HEK293 (cell line): ENCODE data around the gene SAMD9.

Source experiments
- CTCF ChIA-PET: fragments of 350-600 bp; formaldehyde crosslinking; extraction: SDS; loops from one replicate; lab custom pipeline; 2021; ENCODE audit warnings: antibody characterized with exemption; lab: Yijun Ruan, JAX
- POLR2A ChIA-PET: fragments of 300-600 bp; formaldehyde crosslinking; extraction: SDS; loops from one replicate; lab custom pipeline; 2020; ENCODE audit warnings: antibody characterized with exemption, inconsistent platforms; lab: Yijun Ruan, JAX
- H3K27ac ChIP-seq: fragments of 200-500 bp; sonication (Bioruptor generic); 2 replicates; pipeline ENCODE4 v1.5.1; 2014; ENCODE audit warnings: low read depth, low read length, control low read depth, inconsistent platforms; ENCODE audit errors: extremely low read depth
- H3K36me3 ChIP-seq, 2 experiments: fragments of 200-500 bp in 1 of 2; sonication (Bioruptor generic) in 1 of 2; 1 replicate in 1 of 2; 2 replicates in 1 of 2; pipeline ENCODE4 v1.5.1; 2014 to 2017; ENCODE audit warnings: inconsistent platforms in 2 of 2, low read length in 2 of 2; ENCODE audit not compliant: control insufficient read depth in 2 of 2, insufficient read depth in 1 of 2
- H3K4me1 ChIP-seq: fragments of 200-500 bp; sonication (Bioruptor generic); 2 replicates; pipeline ENCODE4 v1.5.1; 2014; ENCODE audit warnings: mild to moderate bottlenecking, low read length, inconsistent platforms; ENCODE audit not compliant: control insufficient read depth, insufficient read depth
- H3K4me3 ChIP-seq: 2 replicates; pipeline ENCODE4 v1.5.1; 2011; ENCODE audit warnings: low read depth, mild to moderate bottlenecking, control low read depth, low read length, moderate library complexity
- H3K9me3 ChIP-seq: fragments of 200-500 bp; sonication (Bioruptor generic); 2 replicates; pipeline ENCODE4 v1.5.1; 2014; ENCODE audit warnings: low read depth, low read length, inconsistent platforms; ENCODE audit not compliant: control insufficient read depth, insufficient read depth
- KLF1 ChIP-seq: fragments of 450-650 bp; formaldehyde crosslinking; IDR thresholded peaks from 2 replicates; pipeline ENCODE4 v1.5.1; 2016; ENCODE audit warnings: missing biosample characterization, missing genetic modification characterization
- KLF7 ChIP-seq: fragments of 450-650 bp; formaldehyde crosslinking; IDR thresholded peaks from 2 replicates; pipeline ENCODE4 v1.5.1; 2016; ENCODE audit warnings: missing biosample characterization, missing genetic modification characterization, borderline replicate concordance
- OSR2 ChIP-seq: fragments of 450-650 bp; formaldehyde crosslinking; IDR thresholded peaks from 2 replicates; pipeline ENCODE4 v1.5.1; 2016; ENCODE audit warnings: missing biosample characterization, missing genetic modification characterization
- REPIN1 ChIP-seq: fragments of 450-650 bp; formaldehyde crosslinking; IDR thresholded peaks from 2 replicates; pipeline ENCODE4 v1.5.1; 2017; ENCODE audit warnings: missing biosample characterization, missing genetic modification characterization, low read depth
- ZBTB1 ChIP-seq: fragments of 450-650 bp; formaldehyde crosslinking; IDR thresholded peaks from 2 replicates; pipeline ENCODE4 v1.5.1; 2016; ENCODE audit warnings: missing biosample characterization, missing genetic modification characterization
- ZEB2 ChIP-seq: fragments of 450-650 bp; formaldehyde crosslinking; IDR thresholded peaks from 2 replicates; pipeline ENCODE4 v1.5.1; 2016; ENCODE audit warnings: missing biosample characterization, missing genetic modification characterization
- ZFP41 ChIP-seq: fragments of 450-650 bp; formaldehyde crosslinking; IDR thresholded peaks from 2 replicates; pipeline ENCODE4 v1.5.1; 2016; ENCODE audit warnings: missing biosample characterization, missing genetic modification characterization, borderline replicate concordance
- ZIC2 ChIP-seq: fragments of 450-650 bp; formaldehyde crosslinking; IDR thresholded peaks from 2 replicates; pipeline ENCODE4 v1.5.1; 2016; ENCODE audit warnings: missing biosample characterization, missing genetic modification characterization
- ZNF121 ChIP-seq: fragments of 450-650 bp; formaldehyde crosslinking; IDR thresholded peaks from 2 replicates; pipeline ENCODE4 v1.5.1; 2016; ENCODE audit warnings: missing biosample characterization, missing genetic modification characterization
- ZNF529 ChIP-seq: fragments of 450-650 bp; formaldehyde crosslinking; IDR thresholded peaks from 2 replicates; pipeline ENCODE4 v1.5.1; 2017; ENCODE audit warnings: missing genetic modification characterization, missing biosample characterization; ENCODE audit not compliant: insufficient replicate concordance
- ZNF792 ChIP-seq: fragments of 450-650 bp; formaldehyde crosslinking; IDR thresholded peaks from 2 replicates; pipeline ENCODE4 v1.5.1; 2016; ENCODE audit warnings: missing biosample characterization, missing genetic modification characterization
- TF ChIP-seq, protein P1 (sequence below): fragments of 450-650 bp; formaldehyde crosslinking; IDR thresholded peaks from 2 replicates; pipeline ENCODE4 v1.5.1; 2016; ENCODE audit warnings: missing biosample characterization, missing genetic modification characterization
- TF ChIP-seq, protein P2 (sequence below): fragments of 450-650 bp; formaldehyde crosslinking; IDR thresholded peaks from 2 replicates; pipeline ENCODE4 v1.5.1; 2016; ENCODE audit warnings: missing biosample characterization, missing genetic modification characterization, borderline replicate concordance
- TF ChIP-seq, protein P3 (sequence below): fragments of 450-650 bp; formaldehyde crosslinking; optimal IDR thresholded peaks from 2 replicates; pipeline ENCODE3; 2016; ENCODE audit warnings: missing biosample characterization, mild to moderate bottlenecking, missing genetic modification characterization

Gene SAMD9

DNA sequence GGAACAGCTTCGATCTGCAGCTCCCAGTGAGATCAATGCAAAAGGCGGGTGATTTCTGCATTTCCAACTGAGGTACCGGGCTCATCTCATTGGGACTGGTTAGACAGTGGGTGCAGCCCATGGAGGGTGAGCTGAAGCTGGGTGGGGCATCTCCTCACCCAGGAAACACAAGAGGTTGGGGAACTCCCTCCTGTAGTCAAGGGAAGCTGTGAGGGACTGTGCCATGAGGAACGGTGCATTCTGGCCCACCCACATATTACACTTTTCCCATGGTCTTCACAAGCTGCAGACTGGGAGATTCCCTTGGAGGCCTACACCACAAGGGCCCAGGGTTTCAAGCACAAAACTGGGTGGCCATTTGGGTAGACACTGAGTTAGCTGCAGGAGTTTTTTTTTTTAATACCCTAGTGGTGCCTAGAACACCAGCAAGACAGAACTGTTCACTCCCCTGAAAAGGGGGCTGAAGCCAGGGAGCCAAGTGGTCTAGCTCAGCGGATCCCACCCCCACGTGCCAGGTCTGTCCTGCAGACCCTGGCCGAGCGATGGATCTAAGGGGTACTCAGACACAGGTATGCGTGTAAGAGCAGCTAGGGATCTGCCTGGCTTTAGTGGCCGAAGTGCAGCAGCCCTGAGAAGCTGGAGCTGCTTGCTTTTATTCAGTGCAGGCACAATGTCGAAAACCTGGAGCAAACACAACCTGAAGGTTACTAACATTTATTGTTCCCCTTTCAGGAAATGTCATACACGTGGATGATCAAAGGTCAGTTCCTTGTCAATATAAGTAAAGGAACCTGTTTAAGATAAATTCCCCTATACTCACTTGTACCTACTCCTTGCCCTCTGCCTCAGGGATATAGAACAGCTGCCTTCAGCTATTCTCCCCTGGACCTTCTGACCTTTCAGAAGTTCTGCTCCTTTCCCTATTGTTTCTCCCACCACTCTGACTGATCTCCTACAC, 3.1 kb upstream of the SAMD9 start:
- CTCF ChIA-PET: interaction anchor here (0.7 kb wide), 1 partner anchor 15 kb away, joined by 3 read pairs; no protein-coding TSS in a partner anchor

DNA sequence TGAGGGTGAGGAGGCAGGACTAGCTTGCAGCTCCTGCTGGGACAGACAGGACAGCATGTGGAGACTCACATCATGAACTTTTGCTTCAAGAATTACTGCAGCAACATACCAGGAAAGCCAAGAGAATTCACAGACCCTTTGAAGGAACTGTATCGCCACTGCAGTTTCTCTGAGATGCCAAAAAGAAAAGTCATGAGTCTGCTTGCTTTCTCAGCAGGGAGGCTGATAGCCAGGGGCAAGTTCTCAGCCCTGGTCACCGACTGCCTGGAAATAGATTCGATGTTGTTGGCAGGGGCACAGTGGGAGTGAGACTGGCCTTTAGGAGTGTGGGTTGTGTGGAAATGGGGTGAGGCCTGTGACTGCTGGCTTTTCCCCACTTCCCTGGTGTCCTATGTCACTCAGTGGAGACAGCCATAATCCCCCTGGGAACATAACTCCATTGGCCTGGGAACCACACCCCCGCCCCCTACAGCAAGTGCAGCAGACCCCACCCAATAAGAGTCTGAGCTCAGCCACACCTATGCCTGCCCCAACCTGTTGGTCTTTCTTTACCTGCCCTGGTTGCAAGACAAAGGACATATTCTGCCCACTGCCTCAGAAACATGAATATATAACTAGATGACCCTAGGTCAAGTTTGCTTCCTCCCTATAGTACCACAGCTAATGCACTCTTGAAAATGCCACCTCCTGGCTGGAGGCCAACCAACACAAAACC, 1.6 kb upstream of the SAMD9 start:
- Histone ChIP-seq H3K9me3 (no peaks in the 10 kb centered on the region), H3K4me3 (no peak overlapping the region), H3K4me1 (no peaks in the 10 kb centered on the region), H3K27ac (no peak overlapping the region)
- ChIA-PET CTCF (no interaction called here), POLR2A (no interaction called here)
- no peak for TF ChIP-seq ZNF792 (tag by site-specific recombination)
- peak; percentile 20; the same call in 1 of the 2 replicates for TF ChIP-seq ZIC2 (tag by site-specific recombination)
- TF ChIP-seq KLF1 (tag by site-specific recombination): peak; percentile 42; the same call in 1 of the 2 replicates
- TF ChIP-seq, all 188 proteins: peak for 2
- H3K36me3 ChIP-seq: no peaks in the 10 kb centered on the region

More for the DNA sequence above, 3.1 kb upstream of the SAMD9 start:
- TF ChIP-seq ZFP41 (tag by site-specific recombination) (no peak), OSR2 (tag by site-specific recombination) (no peak), ZEB2 (tag by site-specific recombination) (no peak)
- POLR2A ChIA-PET: no interaction called here
- H3K4me1 ChIP-seq: no peaks in the 10 kb centered on the region
- H3K36me3 ChIP-seq: no peaks in the 10 kb centered on the region
- no peak overlapping the region for H3K27ac ChIP-seq
- no peak overlapping the region for H3K4me3 ChIP-seq
- no peaks in the 10 kb centered on the region for H3K9me3 ChIP-seq

DNA sequence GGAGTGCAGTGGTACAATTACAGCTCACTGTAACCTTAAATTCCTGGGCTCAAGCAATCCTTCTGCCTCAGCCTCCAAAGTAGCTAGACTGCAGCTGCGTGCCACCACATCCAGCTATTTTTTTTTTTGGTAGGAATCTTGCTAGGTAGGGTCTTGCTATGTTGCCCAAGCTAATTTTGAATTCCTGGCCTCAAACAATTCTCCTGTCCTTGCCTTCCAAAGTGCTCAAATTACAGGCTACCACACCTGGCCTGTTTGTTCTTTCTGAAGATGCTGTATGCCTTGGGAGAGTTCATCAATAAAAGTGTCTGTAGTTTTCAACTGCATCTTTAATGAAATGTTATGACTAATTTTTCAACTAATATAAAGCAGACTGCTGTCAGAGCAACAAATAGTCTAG, 452 bp downstream of the SAMD9 start:
- peak overlapping the region; percentile 36 for H3K4me3 ChIP-seq
- TF ChIP-seq ZNF121 (tag by site-specific recombination): peak; percentile 60; the same call in 1 of the 2 replicates
- TF ChIP-seq ZBTB1 (tag by site-specific recombination): no peak
- H3K4me1 ChIP-seq: no peaks in the 10 kb centered on the region
- no peaks in the 10 kb centered on the region for H3K36me3 ChIP-seq
- ChIA-PET POLR2A (no interaction called here), CTCF (no interaction called here)
- H3K9me3 ChIP-seq: no peaks in the 10 kb centered on the region
- no peak overlapping the region for H3K27ac ChIP-seq

DNA sequence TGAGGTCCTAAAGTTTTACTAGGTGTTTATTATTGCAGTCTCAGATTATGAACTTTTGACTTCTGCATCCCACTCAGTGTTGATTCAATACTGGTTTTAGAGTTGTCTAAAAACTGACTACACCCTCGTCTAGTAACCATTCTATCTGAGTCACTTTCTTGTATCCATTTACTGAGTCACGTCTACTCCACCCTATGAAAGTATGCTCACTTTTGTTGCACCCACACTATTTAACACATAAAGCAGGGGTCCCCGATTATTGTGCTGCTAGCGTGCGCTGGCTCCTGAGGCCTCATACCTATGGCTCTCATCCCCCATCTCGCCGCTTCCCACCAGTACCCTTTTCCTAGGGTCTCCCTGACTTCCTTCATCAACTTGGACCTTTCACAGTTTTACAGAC, 2.0 kb downstream of the SAMD9 start:
- Histone ChIP-seq H3K27ac (no peak overlapping the region), H3K36me3 (no peaks in the 10 kb centered on the region), H3K4me1 (no peaks in the 10 kb centered on the region), H3K4me3 (no peak overlapping the region), H3K9me3 (no peaks in the 10 kb centered on the region)
- CTCF ChIA-PET: no interaction called here
- POLR2A ChIA-PET: no interaction called here
- TF ChIP-seq, protein P1, sequence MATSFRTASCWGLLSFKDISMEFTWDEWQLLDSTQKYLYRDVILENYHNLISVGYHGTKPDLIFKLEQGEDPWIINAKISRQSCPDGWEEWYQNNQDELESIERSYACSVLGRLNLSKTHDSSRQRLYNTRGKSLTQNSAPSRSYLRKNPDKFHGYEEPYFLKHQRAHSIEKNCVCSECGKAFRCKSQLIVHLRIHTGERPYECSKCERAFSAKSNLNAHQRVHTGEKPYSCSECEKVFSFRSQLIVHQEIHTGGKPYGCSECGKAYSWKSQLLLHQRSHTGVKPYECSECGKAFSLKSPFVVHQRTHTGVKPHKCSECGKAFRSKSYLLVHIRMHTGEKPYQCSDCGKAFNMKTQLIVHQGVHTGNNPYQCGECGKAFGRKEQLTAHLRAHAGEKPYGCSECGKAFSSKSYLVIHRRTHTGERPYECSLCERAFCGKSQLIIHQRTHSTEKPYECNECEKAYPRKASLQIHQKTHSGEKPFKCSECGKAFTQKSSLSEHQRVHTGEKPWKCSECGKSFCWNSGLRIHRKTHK: no peak
- TF ChIP-seq KLF7 (no peak), ZNF529 (tag by site-specific recombination) (no peak), REPIN1 (tag by site-specific recombination) (no peak)
- TF ChIP-seq, protein P2, sequence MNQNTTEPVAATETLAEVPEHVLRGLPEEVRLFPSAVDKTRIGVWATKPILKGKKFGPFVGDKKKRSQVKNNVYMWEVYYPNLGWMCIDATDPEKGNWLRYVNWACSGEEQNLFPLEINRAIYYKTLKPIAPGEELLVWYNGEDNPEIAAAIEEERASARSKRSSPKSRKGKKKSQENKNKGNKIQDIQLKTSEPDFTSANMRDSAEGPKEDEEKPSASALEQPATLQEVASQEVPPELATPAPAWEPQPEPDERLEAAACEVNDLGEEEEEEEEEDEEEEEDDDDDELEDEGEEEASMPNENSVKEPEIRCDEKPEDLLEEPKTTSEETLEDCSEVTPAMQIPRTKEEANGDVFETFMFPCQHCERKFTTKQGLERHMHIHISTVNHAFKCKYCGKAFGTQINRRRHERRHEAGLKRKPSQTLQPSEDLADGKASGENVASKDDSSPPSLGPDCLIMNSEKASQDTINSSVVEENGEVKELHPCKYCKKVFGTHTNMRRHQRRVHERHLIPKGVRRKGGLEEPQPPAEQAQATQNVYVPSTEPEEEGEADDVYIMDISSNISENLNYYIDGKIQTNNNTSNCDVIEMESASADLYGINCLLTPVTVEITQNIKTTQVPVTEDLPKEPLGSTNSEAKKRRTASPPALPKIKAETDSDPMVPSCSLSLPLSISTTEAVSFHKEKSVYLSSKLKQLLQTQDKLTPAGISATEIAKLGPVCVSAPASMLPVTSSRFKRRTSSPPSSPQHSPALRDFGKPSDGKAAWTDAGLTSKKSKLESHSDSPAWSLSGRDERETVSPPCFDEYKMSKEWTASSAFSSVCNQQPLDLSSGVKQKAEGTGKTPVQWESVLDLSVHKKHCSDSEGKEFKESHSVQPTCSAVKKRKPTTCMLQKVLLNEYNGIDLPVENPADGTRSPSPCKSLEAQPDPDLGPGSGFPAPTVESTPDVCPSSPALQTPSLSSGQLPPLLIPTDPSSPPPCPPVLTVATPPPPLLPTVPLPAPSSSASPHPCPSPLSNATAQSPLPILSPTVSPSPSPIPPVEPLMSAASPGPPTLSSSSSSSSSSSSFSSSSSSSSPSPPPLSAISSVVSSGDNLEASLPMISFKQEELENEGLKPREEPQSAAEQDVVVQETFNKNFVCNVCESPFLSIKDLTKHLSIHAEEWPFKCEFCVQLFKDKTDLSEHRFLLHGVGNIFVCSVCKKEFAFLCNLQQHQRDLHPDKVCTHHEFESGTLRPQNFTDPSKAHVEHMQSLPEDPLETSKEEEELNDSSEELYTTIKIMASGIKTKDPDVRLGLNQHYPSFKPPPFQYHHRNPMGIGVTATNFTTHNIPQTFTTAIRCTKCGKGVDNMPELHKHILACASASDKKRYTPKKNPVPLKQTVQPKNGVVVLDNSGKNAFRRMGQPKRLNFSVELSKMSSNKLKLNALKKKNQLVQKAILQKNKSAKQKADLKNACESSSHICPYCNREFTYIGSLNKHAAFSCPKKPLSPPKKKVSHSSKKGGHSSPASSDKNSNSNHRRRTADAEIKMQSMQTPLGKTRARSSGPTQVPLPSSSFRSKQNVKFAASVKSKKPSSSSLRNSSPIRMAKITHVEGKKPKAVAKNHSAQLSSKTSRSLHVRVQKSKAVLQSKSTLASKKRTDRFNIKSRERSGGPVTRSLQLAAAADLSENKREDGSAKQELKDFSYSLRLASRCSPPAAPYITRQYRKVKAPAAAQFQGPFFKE: no peak
- TF ChIP-seq, protein P3, sequence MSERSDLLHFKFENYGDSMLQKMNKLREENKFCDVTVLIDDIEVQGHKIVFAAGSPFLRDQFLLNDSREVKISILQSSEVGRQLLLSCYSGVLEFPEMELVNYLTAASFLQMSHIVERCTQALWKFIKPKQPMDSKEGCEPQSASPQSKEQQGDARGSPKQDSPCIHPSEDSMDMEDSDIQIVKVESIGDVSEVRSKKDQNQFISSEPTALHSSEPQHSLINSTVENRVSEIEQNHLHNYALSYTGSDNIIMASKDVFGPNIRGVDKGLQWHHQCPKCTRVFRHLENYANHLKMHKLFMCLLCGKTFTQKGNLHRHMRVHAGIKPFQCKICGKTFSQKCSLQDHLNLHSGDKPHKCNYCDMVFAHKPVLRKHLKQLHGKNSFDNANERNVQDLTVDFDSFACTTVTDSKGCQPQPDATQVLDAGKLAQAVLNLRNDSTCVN (tag by site-specific recombination): no peak
